ENCODE measurements around the gene NFATC2.
A peak's percentile ranks its signal among the peaks of the same experiment; 100 is the strongest.

The NFATC2 gene

DNA sequence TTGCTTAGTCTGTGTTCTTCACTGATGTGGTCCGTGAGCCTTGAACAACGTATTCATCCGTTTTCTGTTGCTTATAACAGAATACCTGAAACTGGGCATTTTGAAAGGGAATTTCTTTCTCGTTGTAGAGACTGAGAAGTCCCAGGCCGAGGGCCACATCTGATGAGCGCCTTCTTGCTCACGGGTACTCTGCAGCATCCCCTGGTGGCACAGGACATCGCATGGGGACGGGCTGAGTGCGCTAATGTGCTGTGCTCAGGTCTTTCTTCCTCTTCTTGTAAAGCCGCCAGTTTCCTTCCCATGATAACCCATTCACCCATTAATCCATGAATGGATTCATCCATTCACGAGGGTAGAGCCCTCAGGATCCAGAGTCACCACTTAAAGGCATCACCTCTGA, 161.0 kb downstream of the NFATC2 start:
- ChIA-PET POLR2A (no interaction called here), CTCF (no interaction called here)
- TF ChIP-seq SETDB1 (IDR thresholded peaks at IDR 0.05; ENCODE audit: insufficient read length, low read length) = no peak
- no peak for TF ChIP-seq ZNF10 (tag by site-specific recombination; IDR thresholded peaks at IDR 0.05)
- no peak for TF ChIP-seq ZNF202 (tag by site-specific recombination; IDR thresholded peaks at IDR 0.05; ENCODE audit: borderline replicate concordance)
- no peak for TF ChIP-seq ZNF530 (tag by site-specific recombination; IDR thresholded peaks at IDR 0.05; ENCODE audit: low read depth)
- no peak for TF ChIP-seq KLF7 (tag by site-specific recombination; IDR thresholded peaks at IDR 0.05; ENCODE audit: borderline replicate concordance)
- no peak for TF ChIP-seq ZNF560 (tag by site-specific recombination; IDR thresholded peaks at IDR 0.05; ENCODE audit: borderline replicate concordance)
- no peak for TF ChIP-seq SCRT1 (tag by site-specific recombination; IDR thresholded peaks at IDR 0.05; ENCODE audit: borderline replicate concordance)
- no peak for TF ChIP-seq ZNF114 (tag by site-specific recombination; IDR thresholded peaks at IDR 0.05)
- TF ChIP-seq ZBTB8A (tag by site-specific recombination; IDR thresholded peaks at IDR 0.05) = no peak
- no peak for TF ChIP-seq ZNF549 (tag by site-specific recombination; IDR thresholded peaks at IDR 0.05)
- Histone ChIP-seq H3K4me1 (ENCODE audit: control insufficient read depth, insufficient read depth, low read length) (no peaks in the 10 kb centered on the region), H3K9me3 (ENCODE audit: control insufficient read depth, insufficient read depth, low read depth, low read length) (no peaks in the 10 kb centered on the region), H3K36me3 (ENCODE audit: control insufficient read depth in 2 of 2, insufficient read depth in 1 of 2, low read length in 2 of 2) (no peaks in the 10 kb centered on the region), H3K27ac (ENCODE audit: extremely low read depth, low read depth, low read length) (no peak overlapping the region), H3K4me3 (ENCODE audit: low read depth, low read length) (no peak overlapping the region)

DNA sequence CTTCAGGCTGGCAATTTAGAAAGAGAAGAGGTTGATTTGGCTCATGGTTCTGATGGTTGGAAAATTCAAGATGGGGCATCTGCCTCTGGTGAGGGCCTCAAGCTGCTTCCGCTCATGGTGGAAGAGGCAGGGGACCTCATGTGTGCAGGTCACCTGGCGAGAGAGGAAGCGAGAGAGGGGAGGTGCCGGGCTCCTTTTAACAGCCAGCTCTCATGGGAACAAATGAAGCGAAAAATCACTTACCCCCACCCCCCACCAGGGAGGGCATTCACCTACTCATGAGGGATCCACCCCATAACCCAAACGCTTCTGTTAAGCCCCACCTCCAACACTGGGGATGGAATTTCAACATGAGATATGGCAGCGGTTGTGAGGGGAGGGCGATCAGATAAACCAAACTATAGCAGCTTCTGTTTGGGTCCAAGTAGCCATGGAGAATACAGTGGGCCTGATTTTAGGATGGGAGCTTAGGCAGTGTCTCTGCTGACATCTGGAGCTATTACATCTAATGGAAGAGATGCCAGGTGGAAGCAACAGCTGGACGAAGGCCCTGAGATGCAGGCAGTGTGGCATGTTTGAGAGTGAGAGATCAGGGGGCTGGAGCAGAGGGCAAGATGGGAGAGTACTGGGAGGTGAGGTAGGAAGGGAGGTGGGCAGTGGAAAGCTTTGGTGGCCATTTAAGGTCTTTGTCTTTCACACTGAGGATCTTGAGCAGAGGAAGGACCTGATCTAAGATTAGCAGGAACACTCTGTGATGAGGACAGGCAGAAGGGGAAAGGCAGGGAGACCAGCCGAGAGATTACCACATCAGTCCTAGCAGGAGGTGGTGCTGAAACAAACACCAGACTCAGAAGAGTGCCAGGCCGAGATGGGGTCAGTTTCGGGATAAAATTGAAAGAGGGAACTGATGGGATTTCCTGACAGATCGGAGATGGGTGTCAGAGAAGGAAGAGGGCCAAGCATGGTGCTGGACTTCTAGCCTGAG, 161.8 kb downstream of the NFATC2 start:
- POLR2A ChIA-PET = no interaction called here
- no peaks in the 10 kb centered on the region for H3K36me3 ChIP-seq (ENCODE audit: control insufficient read depth in 2 of 2, insufficient read depth in 1 of 2, low read length in 2 of 2)
- H3K4me3 ChIP-seq (ENCODE audit: low read depth, low read length) = no peak overlapping the region
- CTCF ChIA-PET = interaction anchor here (0.7 to 2.0 kb wide), 4 partner anchors 9 to 399 kb away, joined by 3 to 7 read pairs (median 5); no protein-coding TSS in a partner anchor
- H3K4me1 ChIP-seq (ENCODE audit: control insufficient read depth, insufficient read depth, low read length) = no peaks in the 10 kb centered on the region
- no peak for TF ChIP-seq ZBTB1 (tag by site-specific recombination; IDR thresholded peaks at IDR 0.05)
- 0 out of 2 replicates have a peak, but pooled peaks have one; percentile 17 for TF ChIP-seq ZIC2 (tag by site-specific recombination; IDR thresholded peaks at IDR 0.05)
- no peak overlapping the region for H3K27ac ChIP-seq (ENCODE audit: extremely low read depth, low read depth, low read length)
- H3K9me3 ChIP-seq (ENCODE audit: control insufficient read depth, insufficient read depth, low read depth, low read length) = no peaks in the 10 kb centered on the region

DNA sequence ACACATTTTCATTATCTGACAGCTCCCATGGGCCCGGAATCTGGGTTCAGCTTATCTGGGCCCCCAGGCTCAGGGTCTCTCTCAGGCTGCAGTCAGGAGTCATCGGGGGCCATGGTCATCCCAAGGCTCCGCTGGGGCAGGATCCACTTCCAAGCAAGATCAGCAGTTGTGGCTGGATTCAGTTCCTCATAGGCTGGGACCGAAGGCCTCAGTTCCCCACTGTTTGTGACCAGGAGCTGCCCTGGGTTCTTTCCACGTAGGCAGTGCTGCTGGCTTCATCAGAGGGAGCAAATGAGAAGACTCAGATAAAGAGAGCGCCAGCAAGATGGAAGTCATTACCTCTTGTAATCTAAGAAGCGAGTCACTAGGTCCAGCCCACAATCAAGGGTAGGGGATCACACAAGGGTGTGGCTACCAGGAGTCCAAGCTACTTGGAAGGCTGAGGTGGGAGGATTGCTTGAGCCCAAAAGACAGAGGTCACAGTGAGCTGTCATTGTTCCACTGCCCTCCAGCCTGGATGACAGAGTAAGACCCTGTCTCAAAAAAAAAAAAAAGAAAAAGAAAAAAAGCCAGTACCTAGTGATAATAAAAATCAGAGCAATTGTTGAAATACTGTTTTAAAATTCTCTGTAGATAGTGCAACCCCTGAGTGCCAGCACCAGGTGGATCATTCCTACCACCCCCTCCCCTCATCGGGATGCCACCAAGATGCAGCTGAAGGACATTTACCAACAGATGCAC, 162.7 kb downstream of the NFATC2 start:
- no peaks in the 10 kb centered on the region for H3K9me3 ChIP-seq (ENCODE audit: control insufficient read depth, insufficient read depth, low read depth, low read length)
- CTCF ChIA-PET = interaction anchor here (0.7 to 2.0 kb wide), 4 partner anchors 215 to 585 kb away, joined by 3 to 7 read pairs (median 3); partner anchors contain the start of gene BCAS4
- H3K36me3 ChIP-seq (ENCODE audit: control insufficient read depth in 2 of 2, insufficient read depth in 1 of 2, low read length in 2 of 2) = no peaks in the 10 kb centered on the region
- POLR2A ChIA-PET = no interaction called here
- H3K4me1 ChIP-seq (ENCODE audit: control insufficient read depth, insufficient read depth, low read length) = no peaks in the 10 kb centered on the region
- TF ChIP-seq ZNF324 (tag by site-specific recombination; IDR thresholded peaks at IDR 0.05) = no peak
- no peak for TF ChIP-seq ZNF335 (tag by site-specific recombination; conservative IDR thresholded peaks at IDR 0.05)
- no peak for TF ChIP-seq ZNF623 (tag by site-specific recombination; IDR thresholded peaks at IDR 0.05)
- TF ChIP-seq KLF1 (tag by site-specific recombination; IDR thresholded peaks at IDR 0.05) = 0 out of 2 replicates have a peak, but pooled peaks have one; percentile 54
- TF ChIP-seq, protein P1, sequence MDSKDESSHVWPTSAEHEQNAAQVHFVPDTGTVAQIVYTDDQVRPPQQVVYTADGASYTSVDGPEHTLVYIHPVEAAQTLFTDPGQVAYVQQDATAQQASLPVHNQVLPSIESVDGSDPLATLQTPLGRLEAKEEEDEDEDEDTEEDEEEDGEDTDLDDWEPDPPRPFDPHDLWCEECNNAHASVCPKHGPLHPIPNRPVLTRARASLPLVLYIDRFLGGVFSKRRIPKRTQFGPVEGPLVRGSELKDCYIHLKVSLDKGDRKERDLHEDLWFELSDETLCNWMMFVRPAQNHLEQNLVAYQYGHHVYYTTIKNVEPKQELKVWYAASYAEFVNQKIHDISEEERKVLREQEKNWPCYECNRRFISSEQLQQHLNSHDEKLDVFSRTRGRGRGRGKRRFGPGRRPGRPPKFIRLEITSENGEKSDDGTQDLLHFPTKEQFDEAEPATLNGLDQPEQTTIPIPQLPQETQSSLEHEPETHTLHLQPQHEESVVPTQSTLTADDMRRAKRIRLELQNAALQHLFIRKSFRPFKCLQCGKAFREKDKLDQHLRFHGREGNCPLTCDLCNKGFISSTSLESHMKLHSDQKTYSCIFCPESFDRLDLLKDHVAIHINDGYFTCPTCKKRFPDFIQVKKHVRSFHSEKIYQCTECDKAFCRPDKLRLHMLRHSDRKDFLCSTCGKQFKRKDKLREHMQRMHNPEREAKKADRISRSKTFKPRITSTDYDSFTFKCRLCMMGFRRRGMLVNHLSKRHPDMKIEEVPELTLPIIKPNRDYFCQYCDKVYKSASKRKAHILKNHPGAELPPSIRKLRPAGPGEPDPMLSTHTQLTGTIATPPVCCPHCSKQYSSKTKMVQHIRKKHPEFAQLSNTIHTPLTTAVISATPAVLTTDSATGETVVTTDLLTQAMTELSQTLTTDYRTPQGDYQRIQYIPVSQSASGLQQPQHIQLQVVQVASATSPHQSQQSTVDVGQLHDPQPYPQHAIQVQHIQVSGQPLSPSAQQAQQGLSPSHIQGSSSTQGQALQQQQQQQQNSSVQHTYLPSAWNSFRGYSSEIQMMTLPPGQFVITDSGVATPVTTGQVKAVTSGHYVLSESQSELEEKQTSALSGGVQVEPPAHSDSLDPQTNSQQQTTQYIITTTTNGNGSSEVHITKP (tag by site-specific recombination; IDR thresholded peaks at IDR 0.05) = peak; percentile 92
- H3K27ac ChIP-seq (ENCODE audit: extremely low read depth, low read depth, low read length) = no peak overlapping the region
- no peak overlapping the region for H3K4me3 ChIP-seq (ENCODE audit: low read depth, low read length)

All from HEK293 (cell line).